ENCODE data around the gene HOPX. TPM values are rescaled to one million over a fixed set of nuclear protein-coding genes. Genes with fewer than 3 reads are reported as not detected.
"Not testable (repeated sequence)": the region's sequence is repeated elsewhere in the genome, so short reads cannot be mapped to it uniquely, and the experiment has no call there.

Gene HOPX
- total and polyA plus RNA-seq, 2 of the 8 experiments (the other 6 are each of a cell fraction or from before 2014, with no cell fraction given), result not detected

DNA sequence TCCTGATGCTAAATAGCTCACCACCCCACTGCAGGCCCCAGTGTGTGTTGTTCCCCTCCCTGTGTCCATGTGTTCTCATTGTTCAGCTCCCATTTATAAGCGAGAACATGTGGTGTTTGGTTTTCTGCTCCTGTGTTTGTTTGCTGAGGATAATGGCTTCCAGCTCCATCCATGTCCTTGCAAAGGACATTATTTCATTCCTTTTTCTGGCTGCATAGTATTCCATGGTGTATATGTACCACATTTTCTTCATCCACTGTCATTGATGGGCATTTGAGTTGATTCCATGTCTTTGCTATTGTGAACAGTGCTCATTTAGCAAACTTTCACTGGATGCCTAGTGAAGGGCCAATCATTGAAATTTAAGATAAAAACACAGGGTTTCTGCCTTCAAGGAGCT, 45.5 kb upstream of the HOPX start:
- H3K18ac ChIP-seq (ENCODE audit: extremely low read depth, low read length); H4K5ac ChIP-seq (ENCODE audit: insufficient read length, low read depth, low read length); H3K56ac ChIP-seq (replicated peaks; ENCODE audit: insufficient read length, low read depth, low read length); H4K20me1 ChIP-seq (replicated peaks in 1 of 2; ENCODE audit: control insufficient read depth in 1 of 2, insufficient read depth in 2 of 2, low read length in 2 of 2); H3K27ac ChIP-seq (ENCODE audit: low read depth, low read length); H4K91ac ChIP-seq (replicated peaks; ENCODE audit: insufficient read length, low read length); H2AFZ ChIP-seq (ENCODE audit: low read length); POLR2A ChIA-PET (ENCODE audit: partially characterized antibody); H3K79me1 ChIP-seq (ENCODE audit: low read depth, low read length); H3K79me2 ChIP-seq (ENCODE audit: control insufficient read depth in 1 of 2, insufficient read depth in 2 of 2, low read length in 2 of 2); H2BK120ac ChIP-seq (replicated peaks; ENCODE audit: low read depth, low read length); H3K36me3 ChIP-seq (ENCODE audit: control insufficient read depth in 2 of 4, insufficient read depth in 4 of 4, low read length in 3 of 4); H2BK15ac ChIP-seq (ENCODE audit: low read length); H2BK20ac ChIP-seq (ENCODE audit: low read length); H3K9ac ChIP-seq (replicated peaks in 1 of 4; ENCODE audit: extremely low read depth in 1 of 4, low read depth in 3 of 4, low read length in 3 of 4); H3K9me3 ChIP-seq (ENCODE audit: insufficient read depth in 2 of 2, low read depth in 1 of 2, low read length in 1 of 2); H3K27me3 ChIP-seq (replicated peaks in 1 of 4; ENCODE audit: control insufficient read depth in 3 of 4, extremely low read depth in 1 of 4, insufficient read depth in 3 of 4, low read length in 3 of 4); H3K23ac ChIP-seq (ENCODE audit: insufficient read length); H2AK5ac ChIP-seq (ENCODE audit: low read depth, low read length); H4K8ac ChIP-seq (ENCODE audit: extremely low read depth, insufficient read depth, low read length); H3K23me2 ChIP-seq (ENCODE audit: low read depth, low read length); H3K4me3 ChIP-seq (ENCODE audit: extremely low read depth in 1 of 4, insufficient read depth in 2 of 4, low read depth in 3 of 4, low read length in 4 of 4); H3K4me2 ChIP-seq (ENCODE audit: insufficient read depth in 1 of 2, low read depth in 2 of 2, low read length in 2 of 2); FAIRE-seq; H3K14ac ChIP-seq (ENCODE audit: insufficient read length); H2BK5ac ChIP-seq (ENCODE audit: low read depth, low read length); H3K4me1 ChIP-seq (replicated peaks in 1 of 4; ENCODE audit: control insufficient read depth in 3 of 4, insufficient read depth in 4 of 4, low read length in 3 of 4); DNase-seq (ENCODE audit: low read depth in 1 of 2, low spot score in 2 of 2); H3K4ac ChIP-seq (replicated peaks; ENCODE audit: insufficient read length, low read depth, low read length); H2BK12ac ChIP-seq (ENCODE audit: low read depth, low read length): not testable (repeated sequence)
- CTCF ChIA-PET (ENCODE audit: partially characterized antibody), result interaction anchor here (0.6 to 2.1 kb wide), 14 partner anchors 18 to 822 kb away, joined by 3 to 8 read pairs (median 3); no protein-coding TSS in a partner anchor
- 90% methylated on average over 1 of the region's 1 CpG; no CpG with 5 or more reads in 1 of the 2 experiments for WGBS, 2 experiments (ENCODE audit: extremely low coverage in 1 of 2, insufficient coverage in 1 of 2, insufficient read length in 1 of 2, insufficient replicate concordance in 2 of 2, low coverage in 1 of 2, low lambda C conversion rate in 2 of 2, missing lambda C conversion rate in 1 of 2)

All from H1 (cell line).